Smooth muscle cell of the umbilical artery (primary cell): ENCODE data around the gene NEIL3. TPM values are rescaled to one million over a fixed set of nuclear protein-coding genes. Genes with fewer than 3 reads are reported as not detected.

Source experiments
- total RNA-seq: library from RNA; depleted of rRNA; stranded (reverse); fragments of >200 nt; gene quantifications from 2 replicates; pipeline ENCODE4 v1.2.3, GENCODE V29; 2014

Gene NEIL3, protein sequence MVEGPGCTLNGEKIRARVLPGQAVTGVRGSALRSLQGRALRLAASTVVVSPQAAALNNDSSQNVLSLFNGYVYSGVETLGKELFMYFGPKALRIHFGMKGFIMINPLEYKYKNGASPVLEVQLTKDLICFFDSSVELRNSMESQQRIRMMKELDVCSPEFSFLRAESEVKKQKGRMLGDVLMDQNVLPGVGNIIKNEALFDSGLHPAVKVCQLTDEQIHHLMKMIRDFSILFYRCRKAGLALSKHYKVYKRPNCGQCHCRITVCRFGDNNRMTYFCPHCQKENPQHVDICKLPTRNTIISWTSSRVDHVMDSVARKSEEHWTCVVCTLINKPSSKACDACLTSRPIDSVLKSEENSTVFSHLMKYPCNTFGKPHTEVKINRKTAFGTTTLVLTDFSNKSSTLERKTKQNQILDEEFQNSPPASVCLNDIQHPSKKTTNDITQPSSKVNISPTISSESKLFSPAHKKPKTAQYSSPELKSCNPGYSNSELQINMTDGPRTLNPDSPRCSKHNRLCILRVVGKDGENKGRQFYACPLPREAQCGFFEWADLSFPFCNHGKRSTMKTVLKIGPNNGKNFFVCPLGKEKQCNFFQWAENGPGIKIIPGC
- total RNA-seq: 1.2 and 4.0 TPM in 2 replicates

DNA sequence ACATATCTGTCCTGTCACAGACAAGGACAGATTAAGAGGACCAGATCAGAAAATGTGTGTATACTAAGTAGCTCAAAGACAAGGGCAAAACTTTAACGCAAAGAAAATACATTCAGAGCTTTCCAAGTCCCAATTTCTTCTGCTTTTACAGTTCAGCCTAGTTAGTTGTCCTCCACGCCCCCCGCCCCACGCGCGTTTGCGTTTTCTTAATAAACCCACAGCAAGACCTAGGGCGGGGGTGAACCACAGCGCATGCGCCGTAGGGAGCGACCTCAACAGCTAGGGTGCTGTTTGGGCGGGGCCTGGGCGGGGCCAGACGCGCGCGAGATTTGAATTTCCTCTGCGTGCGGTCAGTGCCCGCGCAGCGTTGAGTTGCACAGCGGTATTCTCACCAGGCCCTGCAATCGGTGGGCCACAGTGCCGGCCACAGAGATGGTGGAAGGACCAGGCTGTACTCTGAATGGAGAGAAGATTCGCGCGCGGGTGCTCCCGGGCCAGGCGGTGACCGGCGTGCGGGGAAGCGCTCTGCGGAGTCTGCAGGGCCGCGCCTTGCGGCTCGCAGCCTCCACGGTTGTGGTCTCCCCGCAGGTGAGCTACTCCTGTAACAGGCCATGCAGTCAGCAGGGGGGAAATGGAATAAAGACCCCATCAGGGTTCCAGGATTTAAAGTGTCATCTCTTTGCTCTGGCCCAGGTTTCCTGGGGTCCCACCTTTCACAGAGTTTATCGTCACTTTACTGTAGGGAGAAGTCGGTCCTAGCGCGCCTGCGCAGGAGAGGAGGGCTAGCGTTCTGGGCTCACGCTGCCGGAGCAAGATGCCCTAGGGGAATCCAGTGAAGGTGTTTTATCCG lies at the start of gene NEIL3:
TSS of gene NEIL3 (plus strand) at position 353 of the 850 bp plus-strand sequence. CDS start at position 433, 80 bp downstream.

Other genes starting within 250 kb of the NEIL3 start
- gene AGA, start 132.6 kb downstream of the NEIL3 start, total RNA-seq: 32.5 and 40.1 TPM in 2 replicates